ENCODE measurements around the gene ZCCHC7.

- TF ChIP-seq CTCF (conservative IDR thresholded peaks at IDR 0.05) (no peak), ZFX (IDR thresholded peaks at IDR 0.05) (no peak)
Measured at GRCh38 chr9:37079370-37080164, 40.8 kb upstream of the ZCCHC7 start.

Data from C4-2B (cell line).